Neural progenitor cell (in vitro differentiated cells): Measurements from ENCODE around the gene DTX4. TPM values are rescaled to one million over a fixed set of nuclear protein-coding genes. Genes with fewer than 3 reads are reported as not detected.
A peak's percentile ranks its signal among the peaks of the same experiment; 100 is the strongest.

Experiments used
- DNase-seq: peaks from one replicate; pipeline ENCODE4 v3.0.0-alpha.2; 2016; ENCODE audit warnings: low spot score
- H2AFZ ChIP-seq: fragments of 200-600 bp; sonication (generic); replicated peaks from 2 replicates; pipeline ENCODE4 v1.6.1; 2016; ENCODE audit warnings: antibody characterized with exemption
- H3F3A ChIP-seq: fragments of 200-600 bp; sonication (generic); 2 replicates; pipeline ENCODE4 v1.6.1; 2016; ENCODE audit warnings: antibody characterized with exemption, low read depth
- H3K27ac ChIP-seq: fragments of 200-600 bp; sonication (generic); 2 replicates; pipeline ENCODE4 v1.5.1; 2016; ENCODE audit warnings: mild to moderate bottlenecking
- H3K27me3 ChIP-seq: fragments of 200-600 bp; sonication (generic); 2 replicates; pipeline ENCODE4 v1.6.1; 2016; ENCODE audit warnings: mild to moderate bottlenecking, moderate library complexity
- H3K36me3 ChIP-seq: fragments of 200-600 bp; sonication (generic); 2 replicates; pipeline ENCODE4 v1.5.1; 2016
- H3K4me1 ChIP-seq: fragments of 200-600 bp; sonication (generic); 2 replicates; pipeline ENCODE4 v1.6.1; 2016; ENCODE audit warnings: mixed run types
- H3K4me2 ChIP-seq: fragments of 200-600 bp; sonication (generic); 2 replicates; pipeline ENCODE4 v1.6.1; 2016
- H3K4me3 ChIP-seq: fragments of 200-600 bp; sonication (generic); 2 replicates; pipeline ENCODE4 v1.5.1; 2016
- H3K79me2 ChIP-seq: fragments of 200-600 bp; sonication (generic); 2 replicates; pipeline ENCODE4 v1.6.1; 2016; ENCODE audit warnings: low read depth
- H3K9ac ChIP-seq: fragments of 200-600 bp; sonication (generic); 2 replicates; pipeline ENCODE4 v1.6.1; 2016
- H3K9me3 ChIP-seq: fragments of 200-600 bp; sonication (generic); 2 replicates; pipeline ENCODE4 v1.5.1; 2016; ENCODE audit warnings: low read depth
- H4K20me1 ChIP-seq: fragments of 200-600 bp; sonication (generic); 2 replicates; pipeline ENCODE4 v1.6.1; 2016; ENCODE audit warnings: low read depth
- H3K27ac Mint-ChIP-seq: 3 replicates; pipeline ENCODE4 v1.8.0; 2021; ENCODE audit warnings: mixed read lengths
- H3K27me3 Mint-ChIP-seq: 2 replicates; pipeline ENCODE4 v1.8.0; 2022; ENCODE audit warnings: low read depth, mild to moderate bottlenecking, inconsistent platforms, moderate library complexity, mixed read lengths; ENCODE audit not compliant: insufficient read depth
- H3K36me3 Mint-ChIP-seq: 3 replicates; pipeline ENCODE4 v1.8.0; 2021; ENCODE audit warnings: mixed read lengths
- H3K4me1 Mint-ChIP-seq: 3 replicates; pipeline ENCODE4 v1.8.0; 2021; ENCODE audit warnings: mixed read lengths
- H3K4me3 Mint-ChIP-seq: 3 replicates; pipeline ENCODE4 v1.8.0; 2021; ENCODE audit warnings: mild to moderate bottlenecking, moderate library complexity, mixed read lengths
- H3K9me3 Mint-ChIP-seq: 3 replicates; pipeline ENCODE4 v1.8.0; 2020; ENCODE audit warnings: mixed read lengths
- EZH2 ChIP-seq: fragments of 200-600 bp; sonication (generic); IDR thresholded peaks from 2 replicates; pipeline ENCODE4 v1.6.1; 2017; ENCODE audit warnings: antibody characterized with exemption, mild to moderate bottlenecking, moderate library complexity
- EZH2phosphoT487 ChIP-seq: fragments of 200-600 bp; sonication (generic); IDR thresholded peaks from 2 replicates; pipeline ENCODE4 v1.6.1; 2017; ENCODE audit warnings: antibody characterized with exemption
- total RNA-seq: library from RNA; depleted of rRNA; stranded (reverse); fragments of >200 nt; gene quantifications from 2 replicates; pipeline ENCODE4 v1.2.3, GENCODE V29; 2015; ENCODE audit warnings: low replicate concordance
- TF ChIP-seq, protein P1 (sequence below): fragments of 200-600 bp; sonication (generic); IDR thresholded peaks from 2 replicates; pipeline ENCODE4 v1.5.1; 2017; ENCODE audit warnings: antibody characterized with exemption, mild to moderate bottlenecking

Gene DTX4
- total RNA-seq, 1 donor from 2014 or later, result 16.9 TPM

GRCh38 chr11:59144579-59145345 lies 27.2 kb upstream of the DTX4 start:
- H3K79me2 ChIP-seq, result no peaks in the 10 kb centered on the region
- H3K4me3 Mint-ChIP-seq, result peak overlapping the region; percentile 79
- DNase-seq, result peak; percentile 86
- H3K9me3 ChIP-seq, result no peaks in the 10 kb centered on the region
- peaks cover 27% of the 10 kb centered on the region for H3F3A ChIP-seq
- no peaks in the 10 kb centered on the region for H3K9me3 Mint-ChIP-seq
- no peak overlapping the region for H3K27ac Mint-ChIP-seq
- H3K27me3 Mint-ChIP-seq, result peaks cover 2% of the 10 kb centered on the region
- H3K36me3 ChIP-seq, result no peaks in the 10 kb centered on the region
- H2AFZ ChIP-seq, result peak overlapping the region; percentile 78
- peaks cover 24% of the 10 kb centered on the region for H3K27me3 ChIP-seq
- peak overlapping the region; percentile 44 for H3K4me3 ChIP-seq
- no peaks in the 10 kb centered on the region for H4K20me1 ChIP-seq
- H3K9ac ChIP-seq, result no peak overlapping the region
- no peak overlapping the region for H3K27ac ChIP-seq
- no peak for TF ChIP-seq EZH2phosphoT487
- TF ChIP-seq, protein P1, sequence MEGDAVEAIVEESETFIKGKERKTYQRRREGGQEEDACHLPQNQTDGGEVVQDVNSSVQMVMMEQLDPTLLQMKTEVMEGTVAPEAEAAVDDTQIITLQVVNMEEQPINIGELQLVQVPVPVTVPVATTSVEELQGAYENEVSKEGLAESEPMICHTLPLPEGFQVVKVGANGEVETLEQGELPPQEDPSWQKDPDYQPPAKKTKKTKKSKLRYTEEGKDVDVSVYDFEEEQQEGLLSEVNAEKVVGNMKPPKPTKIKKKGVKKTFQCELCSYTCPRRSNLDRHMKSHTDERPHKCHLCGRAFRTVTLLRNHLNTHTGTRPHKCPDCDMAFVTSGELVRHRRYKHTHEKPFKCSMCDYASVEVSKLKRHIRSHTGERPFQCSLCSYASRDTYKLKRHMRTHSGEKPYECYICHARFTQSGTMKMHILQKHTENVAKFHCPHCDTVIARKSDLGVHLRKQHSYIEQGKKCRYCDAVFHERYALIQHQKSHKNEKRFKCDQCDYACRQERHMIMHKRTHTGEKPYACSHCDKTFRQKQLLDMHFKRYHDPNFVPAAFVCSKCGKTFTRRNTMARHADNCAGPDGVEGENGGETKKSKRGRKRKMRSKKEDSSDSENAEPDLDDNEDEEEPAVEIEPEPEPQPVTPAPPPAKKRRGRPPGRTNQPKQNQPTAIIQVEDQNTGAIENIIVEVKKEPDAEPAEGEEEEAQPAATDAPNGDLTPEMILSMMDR, result peak; percentile 36
- H3K4me2 ChIP-seq, result peak overlapping the region; percentile 76
- H3K4me1 Mint-ChIP-seq, result peaks cover 30% of the 10 kb centered on the region
- H3K4me1 ChIP-seq, result peaks cover 15% of the 10 kb centered on the region
- peaks cover 8% of the 10 kb centered on the region for H3K36me3 Mint-ChIP-seq

DNA sequence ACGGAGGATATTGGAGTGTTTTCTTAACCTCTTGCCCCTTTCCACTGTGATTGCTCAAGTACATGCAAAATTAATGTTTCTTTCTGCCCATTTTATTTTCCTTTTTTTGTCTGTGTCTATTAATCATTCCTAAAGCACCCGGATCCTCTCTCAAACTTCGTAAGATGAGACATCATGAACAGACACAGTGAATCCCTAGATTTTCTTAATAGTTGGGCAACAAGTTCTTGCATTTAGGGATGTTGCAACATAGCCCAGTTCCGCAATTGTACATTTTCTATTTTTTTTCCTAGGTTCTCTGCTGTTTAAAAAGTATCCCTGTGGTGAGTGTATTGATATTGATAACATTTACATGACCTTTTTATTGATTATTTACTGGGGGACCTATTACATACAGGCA lies 26.4 kb upstream of the DTX4 start:
- H3K9ac ChIP-seq, result no peak overlapping the region
- no peaks in the 10 kb centered on the region for H3K9me3 ChIP-seq
- no peak for DNase-seq
- no peak for TF ChIP-seq EZH2phosphoT487
- no peak for TF ChIP-seq EZH2
- TF ChIP-seq, protein P1, result no peak
- peak overlapping the region; percentile 76 for H3K4me2 ChIP-seq
- Mint-ChIP-seq H3K4me1 (peaks cover 30% of the 10 kb centered on the region), H3K36me3 (peaks cover 8% of the 10 kb centered on the region), H3K4me3 (peak overlapping the region; percentile 79), H3K27ac (no peak overlapping the region), H3K9me3 (no peaks in the 10 kb centered on the region), H3K27me3 (peaks cover 2% of the 10 kb centered on the region)
- H4K20me1 ChIP-seq, result no peaks in the 10 kb centered on the region
- H3K4me3 ChIP-seq, result peak overlapping the region; percentile 44
- peaks cover 24% of the 10 kb centered on the region for H3K27me3 ChIP-seq
- peaks cover 15% of the 10 kb centered on the region for H3K4me1 ChIP-seq
- H3K36me3 ChIP-seq, result peaks cover 3% of the 10 kb centered on the region
- H3K27ac ChIP-seq, result no peak overlapping the region
- no peak overlapping the region for H2AFZ ChIP-seq
- H3K79me2 ChIP-seq, result no peaks in the 10 kb centered on the region
- peaks cover 27% of the 10 kb centered on the region for H3F3A ChIP-seq

GRCh38 chr11:59151761-59152160 lies 20.2 kb upstream of the DTX4 start:
- no peaks in the 10 kb centered on the region for H3K27me3 Mint-ChIP-seq
- H3K27ac Mint-ChIP-seq, result no peak overlapping the region
- H3K79me2 ChIP-seq, result no peaks in the 10 kb centered on the region
- H2AFZ ChIP-seq, result no peak overlapping the region
- no peak overlapping the region for H3K4me3 Mint-ChIP-seq
- H3K4me2 ChIP-seq, result no peak overlapping the region
- H3F3A ChIP-seq, result no peaks in the 10 kb centered on the region
- H3K4me1 ChIP-seq, result no peaks in the 10 kb centered on the region
- no peak overlapping the region for H3K9ac ChIP-seq
- TF ChIP-seq EZH2 (no peak), EZH2phosphoT487 (no peak)
- TF ChIP-seq, protein P1, result no peak
- H3K36me3 Mint-ChIP-seq, result peaks cover 10% of the 10 kb centered on the region
- no peaks in the 10 kb centered on the region for H3K9me3 ChIP-seq
- peaks cover 6% of the 10 kb centered on the region for H3K36me3 ChIP-seq
- no peaks in the 10 kb centered on the region for H3K4me1 Mint-ChIP-seq
- H3K27me3 ChIP-seq, result no peaks in the 10 kb centered on the region
- H3K4me3 ChIP-seq, result no peak overlapping the region
- no peaks in the 10 kb centered on the region for H4K20me1 ChIP-seq
- DNase-seq, result no peak
- no peak overlapping the region for H3K27ac ChIP-seq
- H3K9me3 Mint-ChIP-seq, result no peaks in the 10 kb centered on the region
